IMR-90 (cell line): ENCODE data around the gene UBE2N. TPM values are rescaled to one million over a fixed set of nuclear protein-coding genes. Genes with fewer than 3 reads are reported as not detected.

Experiments used
- ATAC-seq: fragments of 200-7000 bp; cut with Tn5 transposase; 2 replicates; pipeline ENCODE4 v1.9.1; 2020; ENCODE audit warnings: low read depth, mild to moderate bottlenecking, moderate library complexity
- BruUV-seq: library from RNA; stranded (reverse); fragments of 400-500 nt; replicated peaks from 2 replicates; lab custom pipeline; 2021; lab: Mats Ljungman, UMichigan
- CTCF ChIA-PET: fragments of 300-600 bp; formaldehyde crosslinking; extraction: SDS; loops from one replicate; lab custom pipeline; 2021; ENCODE audit warnings: antibody characterized with exemption; lab: Yijun Ruan, JAX
- POLR2A ChIA-PET: fragments of 300-600 bp; sonication (Branson Sonifier 250); formaldehyde crosslinking; loops from one replicate; lab custom pipeline; 2022; ENCODE audit warnings: antibody characterized with exemption; ENCODE audit not compliant: unreplicated experiment; lab: Charles Lee
- DNase-seq: peaks from one replicate; pipeline ENCODE4 v3.0.0; 2013
- H2AFZ ChIP-seq: replicated peaks from 2 replicates; pipeline ENCODE3; 2013; ENCODE audit warnings: low read length, mild to moderate bottlenecking; ENCODE audit not compliant: poor library complexity
- H2AK5ac ChIP-seq: 2 replicates; pipeline ENCODE4 v1.6.1; 2013; ENCODE audit warnings: low read depth, low read length, inconsistent platforms
- H2AK9ac ChIP-seq: replicated peaks from 2 replicates; pipeline ENCODE3; 2013; ENCODE audit warnings: mild to moderate bottlenecking, low read depth, low read length, moderate library complexity; ENCODE audit not compliant: poor library complexity
- H2BK120ac ChIP-seq: 2 replicates; pipeline ENCODE4 v1.6.1; 2013; ENCODE audit warnings: low read depth, low read length, inconsistent platforms
- H2BK15ac ChIP-seq: 3 replicates; pipeline ENCODE4 v1.6.1; 2013; ENCODE audit warnings: low read depth, low read length, inconsistent platforms
- H2BK20ac ChIP-seq: 2 replicates; pipeline ENCODE4 v1.6.1; 2013; ENCODE audit warnings: low read depth, mild to moderate bottlenecking, inconsistent platforms, low read length, moderate library complexity
- H2BK5ac ChIP-seq: 2 replicates; pipeline ENCODE4 v1.6.1; 2013; ENCODE audit warnings: mild to moderate bottlenecking, low read depth, low read length, inconsistent platforms; ENCODE audit not compliant: poor library complexity, severe bottlenecking
- H3K14ac ChIP-seq: replicated peaks from 2 replicates; pipeline ENCODE4 v1.6.1; 2013; ENCODE audit warnings: low read depth, low read length, inconsistent platforms
- H3K18ac ChIP-seq: 2 replicates; pipeline ENCODE4 v1.6.1; 2013; ENCODE audit warnings: low read depth, low read length, control low read depth
- H3K23ac ChIP-seq: 2 replicates; pipeline ENCODE4 v1.6.1; 2013; ENCODE audit warnings: low read depth, low read length, inconsistent platforms
- H3K27ac ChIP-seq: 2 replicates; pipeline ENCODE4 v1.5.1; 2013; ENCODE audit warnings: mild to moderate bottlenecking, control low read depth, low read length; ENCODE audit not compliant: insufficient read depth
- H3K27me3 ChIP-seq: 2 replicates; pipeline ENCODE4 v1.6.1; 2013; ENCODE audit warnings: low read length; ENCODE audit not compliant: control insufficient read depth, insufficient read depth
- H3K36me3 ChIP-seq: 2 replicates; pipeline ENCODE4 v1.6.1; 2013; ENCODE audit warnings: low read length, mixed read lengths; ENCODE audit not compliant: control insufficient read depth, insufficient read depth
- H3K4ac ChIP-seq: 2 replicates; pipeline ENCODE4 v1.6.1; 2013; ENCODE audit warnings: low read depth, low read length, inconsistent platforms
- H3K4me1 ChIP-seq: 2 replicates; pipeline ENCODE4 v1.6.1; 2013; ENCODE audit warnings: low read length, mixed read lengths; ENCODE audit not compliant: control insufficient read depth, insufficient read depth
- H3K4me2 ChIP-seq: 2 replicates; pipeline ENCODE4 v1.6.1; 2013; ENCODE audit warnings: low read depth, mild to moderate bottlenecking, control low read depth, low read length, moderate library complexity
- H3K4me3 ChIP-seq: 2 replicates; pipeline ENCODE4 v1.5.1; 2013; ENCODE audit warnings: low read depth, mild to moderate bottlenecking, control low read depth, low read length, moderate library complexity; ENCODE audit not compliant: insufficient read depth
- H3K56ac ChIP-seq: 2 replicates; pipeline ENCODE4 v1.6.1; 2013; ENCODE audit warnings: low read length, inconsistent platforms; ENCODE audit not compliant: insufficient read depth; ENCODE audit errors: extremely low read depth
- H3K79me1 ChIP-seq, 2 experiments: 2 replicates each; pipeline ENCODE4 v1.6.1; 2013; ENCODE audit warnings: low read length in 2 of 2, inconsistent platforms in 1 of 2, low read depth in 1 of 2
- H3K9ac ChIP-seq: 2 replicates; pipeline ENCODE4 v1.6.1; 2013; ENCODE audit warnings: low read depth, low read length, control low read depth
- H3K9me1 ChIP-seq: 2 replicates; pipeline ENCODE4 v1.6.1; 2013; ENCODE audit warnings: low read length, inconsistent platforms; ENCODE audit not compliant: insufficient read depth
- H3K9me3 ChIP-seq: 2 replicates; pipeline ENCODE4 v1.6.1; 2013; ENCODE audit warnings: low read length; ENCODE audit not compliant: control insufficient read depth, insufficient read depth
- H4K20me1 ChIP-seq: 2 replicates; pipeline ENCODE4 v1.6.1; 2013; ENCODE audit warnings: low read length, inconsistent platforms; ENCODE audit not compliant: insufficient read depth
- H4K5ac ChIP-seq: 2 replicates; pipeline ENCODE4 v1.6.1; 2013; ENCODE audit warnings: mild to moderate bottlenecking, low read depth, low read length, control low read depth
- H4K8ac ChIP-seq, 2 experiments: 2 replicates each; pipeline ENCODE4 v1.6.1; 2013; ENCODE audit warnings: low read depth in 2 of 2, low read length in 2 of 2, control low read depth in 1 of 2, inconsistent platforms in 1 of 2
- H4K91ac ChIP-seq: 2 replicates; pipeline ENCODE4 v1.6.1; 2013; ENCODE audit warnings: low read depth, low read length, inconsistent platforms; ENCODE audit not compliant: insufficient read depth
- CEBPB ChIP-seq: IDR thresholded peaks from 2 replicates; pipeline ENCODE4 v1.6.1; 2012; ENCODE audit warnings: low read depth, low read length, improper control_type of control experiment
- SMC3 ChIP-seq: fragments of 150-350 bp; IDR thresholded peaks from 2 replicates; pipeline ENCODE4 v1.6.1; 2016; ENCODE audit warnings: low read depth, mild to moderate bottlenecking, antibody characterized with exemption, low read length, moderate library complexity
- WGBS, 2 experiments: methylation state at CpG; one replicate each; pipeline versions ENCODE4 v1.1.5 to v1.1.7; 2013; ENCODE audit warnings: missing lambda C conversion rate in 2 of 2; ENCODE audit not compliant: insufficient read length in 1 of 2; ENCODE audit errors: extremely low coverage in 2 of 2; 5-methylcytosine and 5-hydroxymethylcytosine counted together
- dilution Hi-C: fragments of 300-500 bp; cut with HindIII; formaldehyde crosslinking; loops from one replicate; pipeline ENCODE4 v1.14.3; 2018; ENCODE audit warnings: low sequenced_read_pairs; ENCODE audit not compliant: unreplicated experiment
- in situ Hi-C: fragments of 300-500 bp; cut with MboI; formaldehyde crosslinking; loops from 3 replicates; pipeline ENCODE4 v1.14.3; 2019; ENCODE audit warnings: low sequenced_read_pairs, inconsistent platforms, mixed read lengths
- intact Hi-C: fragments of 100-400 bp; cut with micrococcal nuclease; formaldehyde crosslinking; loops from 2 replicates; pipeline ENCODE4 v1.10.0; 2022
- polyA plus RNA-seq, 3 experiments: library from polyadenylated mRNA; depleted of rRNA; stranded (reverse); fragments of >200 nt; gene quantifications; 2 replicates each; pipeline ENCODE4 v1.2.3, GENCODE V29; 2012; ENCODE audit warnings: low replicate concordance in 1 of 3
- total RNA-seq: library from RNA; depleted of rRNA; stranded (reverse); fragments of >200 nt; gene quantifications from 2 replicates; pipeline ENCODE4 v1.2.3, GENCODE V29; 2012

The UBE2N gene
- total and polyA plus RNA-seq, 2 of the 4 experiments (the other 2 are of a cell fraction), result 64.5 to 103 TPM

- intact Hi-C loops (no loop called here), in situ Hi-C loops (no loop called here), dilution Hi-C loops (no loop called here)
- Histone ChIP-seq H2BK15ac (no peak overlapping the region), H2AK5ac (no peak overlapping the region), H3K36me3 (no peaks in the 10 kb centered on the region), H3K14ac (no peak overlapping the region), H4K91ac (no peak overlapping the region), H2BK5ac (no peak overlapping the region), H3K23ac (no peak overlapping the region), H2BK20ac (no peak overlapping the region), H2AK9ac (no peak overlapping the region), H3K9ac (no peak overlapping the region), H3K27me3 (no peaks in the 10 kb centered on the region), H3K4me1 (no peaks in the 10 kb centered on the region), H3K27ac (no peak overlapping the region), H2AFZ (no peak overlapping the region), H3K56ac (no peak overlapping the region), H4K20me1 (no peaks in the 10 kb centered on the region; the same call in 1 of the 2 replicates), H3K9me3 (no peaks in the 10 kb centered on the region), H4K5ac (no peak overlapping the region), H3K4me2 (no peak overlapping the region), H3K9me1 (no peaks in the 10 kb centered on the region), H3K4me3 (no peak overlapping the region), H3K4ac (no peak overlapping the region), H2BK120ac (no peak overlapping the region), H3K79me1 (no peaks in the 10 kb centered on the region), H3K18ac (no peak overlapping the region), H4K8ac (no peak overlapping the region)
- BruUV-seq, result no TSS peak
- ChIA-PET CTCF (interaction anchor here (0.6 kb wide), 1 partner anchor 66 kb away, joined by 7 read pairs; no protein-coding TSS in a partner anchor), POLR2A (no interaction called here)
- WGBS, 2 experiments, result no CpG with 5 or more reads among the region's 3 CpGs
- no peak for DNase-seq
- TF ChIP-seq CEBPB (peak; percentile 56), SMC3 (no peak)
- no peak for ATAC-seq
Observed at GRCh38 chr12:93461503-93461902, 19.8 kb upstream of the UBE2N start.
